H9 (cell line): ENCODE results near the gene GLUL. TPM values are rescaled to one million over a fixed set of nuclear protein-coding genes. Genes with fewer than 3 reads are reported as not detected.

ENCODE experiments used
- DNase-seq: peaks from one replicate; pipeline ENCODE4 v3.0.0-alpha.2; 2017
- H2AFZ ChIP-seq: one replicate; pipeline ENCODE4 v1.6.1; 2013; ENCODE audit warnings: mild to moderate bottlenecking, low read length, control low read depth, moderate library complexity
- H2AK5ac ChIP-seq: 2 replicates; pipeline ENCODE4 v1.6.1; 2013; ENCODE audit warnings: low read length, control low read depth, mixed read lengths; ENCODE audit not compliant: insufficient read length
- H2BK120ac ChIP-seq: one replicate; pipeline ENCODE4 v1.6.1; 2013; ENCODE audit warnings: low read depth, mild to moderate bottlenecking, low read length, control low read depth, inconsistent platforms; ENCODE audit not compliant: poor library complexity, severe bottlenecking
- H2BK12ac ChIP-seq: 2 replicates; pipeline ENCODE4 v1.6.1; 2013; ENCODE audit warnings: low read length, control low read depth, mixed read lengths, low read depth; ENCODE audit not compliant: insufficient read length
- H2BK15ac ChIP-seq: 2 replicates; pipeline ENCODE4 v1.6.1; 2013; ENCODE audit warnings: low read depth, low read length, control low read depth
- H2BK20ac ChIP-seq: one replicate; pipeline ENCODE4 v1.6.1; 2013; ENCODE audit warnings: low read depth, mild to moderate bottlenecking, low read length, control low read depth, inconsistent platforms; ENCODE audit not compliant: poor library complexity, severe bottlenecking
- H2BK5ac ChIP-seq: 2 replicates; pipeline ENCODE4 v1.6.1; 2013; ENCODE audit warnings: low read length, control low read depth, mixed read lengths; ENCODE audit not compliant: insufficient read length
- H3K14ac ChIP-seq: 2 replicates; pipeline ENCODE4 v1.6.1; 2013; ENCODE audit warnings: low read length, control low read depth; ENCODE audit not compliant: insufficient read depth
- H3K18ac ChIP-seq: 2 replicates; pipeline ENCODE4 v1.6.1; 2013; ENCODE audit warnings: low read depth, mild to moderate bottlenecking, mixed read lengths, low read length, control low read depth; ENCODE audit not compliant: insufficient read length
- H3K23ac ChIP-seq: 2 replicates; pipeline ENCODE4 v1.6.1; 2013; ENCODE audit warnings: low read length, control low read depth, mixed read lengths, low read depth; ENCODE audit not compliant: insufficient read length
- H3K23me2 ChIP-seq: 2 replicates; pipeline ENCODE4 v1.6.1; 2013; ENCODE audit warnings: low read depth, mild to moderate bottlenecking, mixed read lengths, low read length, control low read depth; ENCODE audit not compliant: insufficient read length, poor library complexity, severe bottlenecking
- H3K27ac ChIP-seq: 2 replicates; pipeline ENCODE4 v1.5.1; 2013; ENCODE audit warnings: low read length, control low read depth, mixed read lengths, low read depth; ENCODE audit not compliant: insufficient read length
- H3K27me3 ChIP-seq: 2 replicates; pipeline ENCODE4 v1.6.1; 2013; ENCODE audit warnings: low read length, control low read depth, inconsistent platforms; ENCODE audit not compliant: insufficient read depth
- H3K4ac ChIP-seq: 2 replicates; pipeline ENCODE4 v1.6.1; 2013; ENCODE audit warnings: low read depth, mild to moderate bottlenecking, control low read depth, inconsistent platforms, low read length, moderate library complexity
- H3K4me1 ChIP-seq: 2 replicates; pipeline ENCODE4 v1.6.1; 2013; ENCODE audit warnings: low read length, control low read depth, inconsistent platforms; ENCODE audit not compliant: insufficient read depth
- H3K4me2 ChIP-seq: 2 replicates; pipeline ENCODE4 v1.6.1; 2013; ENCODE audit warnings: low read length, control low read depth, mixed read lengths; ENCODE audit not compliant: insufficient read length, insufficient read depth
- H3K56ac ChIP-seq: 2 replicates; pipeline ENCODE4 v1.6.1; 2013; ENCODE audit warnings: low read depth, mild to moderate bottlenecking, mixed read lengths, low read length, control low read depth; ENCODE audit not compliant: insufficient read length
- H3K79me1 ChIP-seq: 2 replicates; pipeline ENCODE4 v1.6.1; 2013; ENCODE audit warnings: low read depth, mild to moderate bottlenecking, moderate library complexity, low read length, control low read depth, inconsistent platforms; ENCODE audit not compliant: insufficient read depth, poor library complexity, severe bottlenecking
- H3K79me2 ChIP-seq: 2 replicates; pipeline ENCODE4 v1.6.1; 2013; ENCODE audit warnings: low read length, control low read depth, inconsistent platforms; ENCODE audit not compliant: insufficient read depth
- H3K9ac ChIP-seq: 2 replicates; pipeline ENCODE4 v1.6.1; 2013; ENCODE audit warnings: low read length, control low read depth, mixed read lengths; ENCODE audit not compliant: insufficient read length; ENCODE audit errors: extremely low read depth
- H3K9me3 ChIP-seq: one replicate; pipeline ENCODE4 v1.6.1; 2013; ENCODE audit warnings: low read depth, low read length, inconsistent platforms; ENCODE audit not compliant: control insufficient read depth
- H3T11ph ChIP-seq: one replicate; pipeline ENCODE4 v1.6.1; 2013; ENCODE audit warnings: mild to moderate bottlenecking, low read length, control low read depth, inconsistent platforms
- H4K20me1 ChIP-seq: one replicate; pipeline ENCODE4 v1.6.1; 2013; ENCODE audit not compliant: control insufficient read depth, insufficient read length, insufficient read depth
- H4K5ac ChIP-seq: 2 replicates; pipeline ENCODE4 v1.6.1; 2013; ENCODE audit warnings: low read depth, mild to moderate bottlenecking, mixed read lengths, low read length, control low read depth; ENCODE audit not compliant: insufficient read length
- H4K8ac ChIP-seq: replicated peaks from 2 replicates; pipeline ENCODE4 v1.6.1; 2013; ENCODE audit warnings: low read length, control low read depth, mixed read lengths, low read depth; ENCODE audit not compliant: insufficient read length
- H4K91ac ChIP-seq: 2 replicates; pipeline ENCODE4 v1.6.1; 2013; ENCODE audit warnings: low read depth, mild to moderate bottlenecking, moderate library complexity, mixed read lengths, low read length, control low read depth; ENCODE audit not compliant: insufficient read length
- H3K27ac Mint-ChIP-seq, 3 experiments: 2 replicates in 2 of 3; 3 replicates in 1 of 3; pipeline ENCODE4 v1.8.0; 2020 to 2021; ENCODE audit warnings: mixed read lengths in 3 of 3, mild to moderate bottlenecking in 1 of 3, moderate library complexity in 1 of 3
- H3K27me3 Mint-ChIP-seq: 2 replicates; pipeline ENCODE4 v1.8.0; 2021; ENCODE audit warnings: low read depth, mild to moderate bottlenecking, moderate library complexity, mixed read lengths
- H3K36me3 Mint-ChIP-seq, 3 experiments: 2 replicates in 2 of 3; 3 replicates in 1 of 3; pipeline ENCODE4 v1.8.0; 2020 to 2021; ENCODE audit warnings: low read depth in 3 of 3, mixed read lengths in 3 of 3; ENCODE audit not compliant: insufficient read depth in 1 of 3
- H3K4me1 Mint-ChIP-seq, 2 experiments: 2 replicates each; pipeline ENCODE4 v1.8.0; 2020; ENCODE audit warnings: mixed read lengths in 2 of 2
- H3K4me3 Mint-ChIP-seq, 2 experiments: 2 replicates in 1 of 2; 3 replicates in 1 of 2; pipeline ENCODE4 v1.8.0; 2020 to 2021; ENCODE audit warnings: mild to moderate bottlenecking in 2 of 2, mixed read lengths in 2 of 2, moderate library complexity in 1 of 2
- H3K9me3 Mint-ChIP-seq, 2 experiments: 2 replicates in 1 of 2; 3 replicates in 1 of 2; pipeline ENCODE4 v1.8.0; 2020; ENCODE audit warnings: mild to moderate bottlenecking in 2 of 2, mixed read lengths in 2 of 2, moderate library complexity in 1 of 2
- CTCF ChIP-seq: fragments of 200-600 bp; sonication (generic); conservative IDR thresholded peaks from 3 replicates; pipeline ENCODE4 v1.8.0; 2021; ENCODE audit warnings: antibody characterized with exemption, mild to moderate bottlenecking
- WGBS: extraction: QIAGEN DNeasy Blood & Tissue Kit; methylation state at CpG from one replicate; pipeline ENCODE4 v1.1.7; 2013; ENCODE audit warnings: missing lambda C conversion rate, low lambda C conversion rate, mixed read lengths; ENCODE audit not compliant: insufficient read length; ENCODE audit errors: extremely low coverage; 5-methylcytosine and 5-hydroxymethylcytosine counted together
- total RNA-seq: library from RNA; stranded (reverse); gene quantifications from 2 replicates; pipeline ENCODE4 v1.2.1, GENCODE V29; 2021

The GLUL gene
- total RNA-seq, 1 experiment from 2014 or later = 332 TPM

GRCh38 chr1:182339684-182340083 lies 51.9 kb downstream of the GLUL start:
- no peak overlapping the region for H3K56ac ChIP-seq
- no peaks in the 10 kb centered on the region for H3K79me1 ChIP-seq
- no peak for DNase-seq
- no peak overlapping the region for H3K18ac ChIP-seq
- no peaks in the 10 kb centered on the region for H3K79me2 ChIP-seq
- no peak overlapping the region for H2AK5ac ChIP-seq
- no peaks in the 10 kb centered on the region for H4K20me1 ChIP-seq
- H3T11ph ChIP-seq = no peak overlapping the region
- no peak overlapping the region for H2BK5ac ChIP-seq
- Mint-ChIP-seq H3K27me3 (peaks cover 2% of the 10 kb centered on the region), H3K27ac (no peak overlapping the region; a peak in 1 of 7 replicates), H3K9me3 (no peaks in the 10 kb centered on the region), H3K36me3 (no peaks in the 10 kb centered on the region), H3K4me1 (peaks cover 15 to 18% of the 10 kb centered on the region in 2 experiments), H3K4me3 (no peak overlapping the region)
- no peak overlapping the region for H2BK15ac ChIP-seq
- no peak overlapping the region for H2BK12ac ChIP-seq
- H3K4me1 ChIP-seq = no peaks in the 10 kb centered on the region
- no peak overlapping the region for H2BK20ac ChIP-seq
- H3K14ac ChIP-seq = no peak overlapping the region; the same call in 1 of the 2 replicates
- TF ChIP-seq CTCF = no peak
- no peak overlapping the region for H3K23ac ChIP-seq
- no peak overlapping the region for H4K91ac ChIP-seq
- no peak overlapping the region for H2BK120ac ChIP-seq
- no peaks in the 10 kb centered on the region for H3K23me2 ChIP-seq
- H4K8ac ChIP-seq = no peak overlapping the region
- H3K9me3 ChIP-seq = no peaks in the 10 kb centered on the region
- H3K27ac ChIP-seq = no peak overlapping the region
- H3K4ac ChIP-seq = no peak overlapping the region
- H2AFZ ChIP-seq = no peak overlapping the region
- no peaks in the 10 kb centered on the region for H3K27me3 ChIP-seq
- H3K4me2 ChIP-seq = no peak overlapping the region
- WGBS = no CpG with 5 or more reads among the region's 8 CpGs
- no peak overlapping the region for H3K9ac ChIP-seq
- H4K5ac ChIP-seq = no peak overlapping the region
